ENCODE results near the gene SPOP. TPM values are rescaled to one million over a fixed set of nuclear protein-coding genes. Genes with fewer than 3 reads are reported as not detected.
A peak's percentile ranks its signal among the peaks of the same experiment; 100 is the strongest.

The SPOP gene
- total RNA-seq, 1 donor from 2014 or later: 77.8 TPM

DNA sequence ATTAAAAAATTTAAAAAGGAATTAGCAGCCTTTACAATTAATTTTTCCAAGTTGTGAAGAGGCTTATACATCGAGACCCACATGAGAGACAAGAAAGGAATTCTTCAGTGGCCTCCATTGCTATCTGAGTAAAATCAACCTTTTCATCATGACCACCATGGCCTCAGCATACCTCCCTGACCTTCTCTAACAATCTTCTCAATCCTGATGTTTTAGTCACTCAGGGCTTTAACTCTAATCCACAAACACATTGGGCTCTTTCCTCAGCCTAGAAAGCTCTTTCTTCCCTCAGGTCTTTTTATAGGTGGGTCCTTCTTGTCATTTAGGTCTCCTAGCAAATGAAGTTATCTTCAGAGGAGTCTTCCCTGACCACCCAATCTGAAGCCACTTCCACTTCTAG, 46.4 kb downstream of the SPOP start:
- intact Hi-C loops (cut with micrococcal nuclease): no loop called here
- ATAC-seq (no peak), DNase-seq (no peak)

DNA sequence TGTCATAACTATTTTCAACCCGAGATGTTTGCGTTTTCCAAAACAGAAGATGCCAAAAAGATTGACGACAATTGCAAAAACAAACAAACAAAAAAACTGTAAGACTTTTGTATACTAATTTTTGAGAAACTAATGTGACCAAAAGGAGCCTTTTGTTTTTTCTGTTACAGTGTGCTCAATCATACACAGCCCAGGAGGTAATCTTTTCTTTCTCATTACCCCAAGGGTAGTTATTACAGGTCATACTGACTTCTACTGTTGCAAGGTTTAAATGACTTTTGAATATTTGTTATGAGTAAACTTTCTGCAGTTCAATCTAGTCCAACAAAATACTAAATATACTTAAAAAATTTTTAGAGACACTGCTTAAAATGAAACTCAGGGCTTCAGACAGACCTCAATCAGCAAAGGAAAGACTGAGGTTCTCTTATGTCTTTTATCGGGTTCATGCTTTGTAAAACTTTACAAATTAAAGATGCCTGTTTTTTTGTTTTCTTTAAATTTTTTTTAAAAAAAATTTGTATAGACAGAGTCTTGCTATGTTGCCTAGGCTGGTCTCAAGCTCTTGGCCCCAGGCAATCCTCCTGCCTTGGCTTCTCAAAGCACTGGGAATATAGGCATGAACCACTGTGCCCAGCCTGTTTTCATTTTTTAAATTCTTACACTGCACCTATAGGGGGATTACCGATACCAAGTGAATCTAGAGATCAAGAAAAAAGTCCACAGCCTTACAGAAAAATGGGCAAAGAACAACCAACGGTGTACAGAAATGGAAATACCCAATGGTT, 47.6 kb downstream of the SPOP start:
- ATAC-seq (no peak), DNase-seq (no peak)
- intact Hi-C loops (cut with micrococcal nuclease): no loop called here

DNA sequence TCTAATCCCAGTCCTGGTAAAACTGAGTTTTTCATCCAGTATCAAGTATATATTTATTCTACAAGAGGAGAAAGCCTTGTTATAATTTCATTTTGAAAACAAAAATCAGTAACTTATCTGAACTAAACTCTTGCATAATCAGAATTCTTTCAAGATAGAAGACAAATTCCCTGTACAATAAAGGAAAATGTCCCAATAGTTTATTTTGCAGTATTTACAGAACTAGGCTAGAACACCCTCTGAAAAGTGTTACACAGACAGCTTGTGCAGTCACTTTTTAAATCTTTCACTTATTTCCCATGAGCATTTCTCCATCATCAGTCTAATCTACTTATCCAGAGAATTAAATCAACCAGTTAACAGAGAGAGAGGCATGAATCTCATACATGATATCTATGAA, 48.5 kb downstream of the SPOP start:
- ATAC-seq: no peak
- intact Hi-C loops (cut with micrococcal nuclease): loop anchor here (5.0 kb wide), 1 partner anchor 43 kb away; no protein-coding TSS in a partner anchor
- no peak for DNase-seq

DNA sequence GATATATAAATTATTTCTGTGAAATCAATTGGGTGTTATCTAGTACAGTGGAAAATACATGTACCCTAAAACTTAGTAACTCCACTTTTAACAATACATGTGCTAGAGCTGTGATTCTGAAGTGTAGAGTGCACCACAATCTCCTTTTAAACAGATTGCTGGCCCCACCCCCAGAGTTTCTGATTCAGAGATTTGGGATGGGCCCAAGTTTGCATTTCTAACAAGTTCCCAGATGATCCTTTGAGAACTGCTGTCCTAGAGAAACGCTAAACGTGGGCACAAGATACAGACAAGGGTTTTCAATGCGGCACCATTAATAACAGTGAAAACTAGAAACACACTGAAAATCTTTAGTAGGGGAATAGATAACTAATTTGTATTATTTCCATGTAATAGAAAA, 53.0 kb downstream of the SPOP start:
- ATAC-seq (no peak), DNase-seq (no peak)
- intact Hi-C loops (cut with micrococcal nuclease): loop anchor here (5.0 kb wide), 1 partner anchor 47 kb away; no protein-coding TSS in a partner anchor

DNA sequence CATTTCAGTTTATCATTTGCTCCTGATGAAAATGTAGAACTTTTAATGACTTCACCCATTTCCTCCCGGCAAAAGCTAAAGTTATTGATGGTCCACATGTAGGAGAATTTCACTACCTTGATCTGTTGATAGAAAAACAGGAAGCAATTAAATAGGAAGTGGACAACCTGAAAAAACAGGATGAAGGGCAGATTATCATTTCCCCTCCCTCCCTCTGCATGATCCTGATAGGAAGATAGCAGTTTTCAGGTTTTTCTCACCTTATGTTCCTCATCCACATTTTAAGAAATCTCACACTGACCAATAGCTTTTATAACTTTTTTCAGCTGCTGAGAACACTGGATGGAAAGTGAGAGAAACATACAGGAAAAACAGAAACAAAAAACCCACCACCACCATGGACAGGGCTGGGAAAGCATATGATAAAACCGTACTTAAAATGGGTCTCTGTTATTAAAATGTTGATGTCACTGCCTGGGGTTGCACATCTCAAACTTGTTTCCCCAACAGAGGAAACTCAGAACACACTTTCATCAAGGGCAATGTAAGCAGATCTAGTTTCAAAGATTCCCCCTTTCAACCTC, 55.9 kb downstream of the SPOP start:
- DNase-seq: no peak
- no peak for ATAC-seq
- intact Hi-C loops (cut with micrococcal nuclease): no loop called here

DNA sequence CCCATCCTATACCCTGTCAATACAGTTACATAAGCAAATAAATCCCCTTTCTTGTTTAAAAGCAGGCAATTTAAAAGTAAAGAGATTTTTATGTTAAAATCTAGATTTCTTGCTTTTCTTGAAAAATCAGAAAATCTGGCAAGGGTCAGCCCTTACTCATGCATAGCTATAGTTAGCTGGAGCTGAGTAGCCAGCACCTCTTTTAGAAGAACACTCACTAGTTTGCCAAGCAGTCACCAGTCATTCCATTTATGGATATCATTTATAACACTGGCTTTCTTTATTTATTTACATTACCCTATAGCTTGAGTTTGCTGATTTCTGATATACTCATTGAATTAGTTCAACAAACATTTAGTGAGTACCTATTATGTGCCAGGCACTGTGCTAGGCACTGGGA, 56.5 kb downstream of the SPOP start:
- DNase-seq (no peak), ATAC-seq (no peak)
- intact Hi-C loops (cut with micrococcal nuclease): no loop called here

DNA sequence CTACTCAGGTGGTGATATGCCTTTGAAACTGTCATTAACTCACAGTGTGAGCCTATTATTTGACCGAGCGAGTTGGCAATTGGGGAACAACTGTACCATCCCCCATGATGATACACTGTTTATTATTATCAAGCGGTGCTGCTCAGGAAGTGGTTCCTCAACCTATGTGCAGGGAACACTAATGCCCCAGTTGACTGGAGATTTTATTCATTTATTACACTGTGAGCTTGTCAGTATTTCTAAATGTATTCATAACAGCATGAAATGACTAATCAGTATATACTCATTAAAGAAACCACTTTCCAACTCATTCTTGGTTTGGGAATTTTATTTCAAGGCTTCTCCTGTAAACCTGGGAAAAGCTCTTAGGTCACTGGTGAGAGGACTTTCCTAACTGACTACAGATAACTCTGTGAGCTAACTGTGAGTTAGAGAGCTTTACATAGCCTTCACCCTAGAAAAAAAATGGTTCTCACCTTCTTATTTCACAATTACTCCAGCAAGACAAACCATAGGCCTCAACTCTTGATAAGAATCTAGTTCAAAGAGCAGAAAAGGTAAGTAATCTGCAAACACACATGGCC, 59.8 kb downstream of the SPOP start:
- no peak for ATAC-seq
- intact Hi-C loops (cut with micrococcal nuclease): no loop called here
- no peak for DNase-seq

DNA sequence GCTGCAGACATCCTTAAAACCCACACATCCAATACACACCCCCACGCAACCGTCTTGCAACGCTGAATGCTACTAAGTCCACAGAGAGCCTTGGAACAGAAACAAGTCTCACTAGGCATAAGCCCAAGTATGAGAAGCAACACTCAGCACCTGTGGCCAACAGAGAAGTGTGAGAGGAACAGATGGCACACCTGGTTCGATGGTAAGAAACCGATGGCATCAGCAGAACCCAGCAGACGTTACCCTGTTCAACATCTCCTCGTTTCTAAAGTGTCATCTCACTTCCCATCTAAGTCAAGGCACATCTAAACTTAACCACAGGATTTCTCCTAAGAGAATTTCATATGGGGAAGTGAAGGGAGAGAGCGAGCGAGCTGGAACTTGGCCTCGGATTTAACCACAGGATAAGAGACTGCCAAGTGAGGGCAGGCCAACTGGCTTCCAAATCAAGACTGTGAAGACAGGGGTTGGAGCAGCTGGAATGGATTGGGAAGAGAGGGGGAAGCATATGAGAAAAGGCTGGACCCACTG, 61.2 kb downstream of the SPOP start:
- intact Hi-C loops (cut with micrococcal nuclease): no loop called here
- ATAC-seq (peak; percentile 91), DNase-seq (peak; percentile 81)

DNA sequence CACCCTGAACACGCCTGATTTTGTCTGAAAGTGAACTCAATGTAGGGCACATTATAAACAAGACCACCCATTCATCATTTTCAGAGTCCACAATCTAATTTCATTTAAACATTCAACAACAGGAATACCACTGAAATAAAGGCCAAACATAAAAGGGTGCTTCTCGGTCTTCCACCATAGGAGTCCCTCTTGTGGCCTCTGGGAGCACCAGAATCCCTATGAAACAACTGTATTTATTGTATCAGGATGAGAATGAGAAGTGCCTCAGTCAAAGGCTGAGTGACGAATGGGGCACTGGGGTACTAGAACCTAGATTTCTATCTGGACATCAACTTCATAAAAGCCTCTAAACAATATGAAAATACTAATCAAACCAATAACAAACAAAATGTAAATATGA, 61.8 kb downstream of the SPOP start:
- peak; percentile 17 for ATAC-seq
- intact Hi-C loops (cut with micrococcal nuclease): no loop called here
- DNase-seq: no peak

DNA sequence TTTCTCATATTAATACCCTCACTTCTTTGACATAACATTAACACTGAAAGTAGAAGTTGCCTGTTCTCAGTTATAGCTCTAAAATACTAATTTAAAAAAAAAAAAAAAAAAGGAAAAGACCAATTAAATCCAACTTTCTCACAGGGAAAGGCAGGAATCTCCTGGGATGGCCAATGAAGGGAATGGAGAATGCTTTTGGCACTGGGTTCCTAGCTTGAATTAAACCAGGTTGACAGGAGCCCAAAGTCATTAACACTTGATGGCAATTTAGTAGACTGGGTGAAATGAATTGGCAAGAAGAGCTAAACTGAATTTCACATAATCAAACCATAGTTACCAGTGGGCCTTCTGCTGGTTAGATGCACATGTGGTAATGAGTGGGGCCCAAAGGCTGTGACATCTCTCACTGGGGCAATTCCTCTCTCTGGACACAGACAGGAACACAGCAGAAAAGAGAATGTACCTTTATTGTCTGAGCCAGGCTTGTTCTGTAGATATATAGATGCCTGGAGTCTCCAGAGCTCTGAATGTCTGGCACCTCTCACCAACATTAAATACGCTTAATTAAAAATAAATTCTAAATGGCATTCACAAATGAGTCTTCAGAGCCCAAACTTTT, 64.6 kb downstream of the SPOP start:
- no peak for DNase-seq
- intact Hi-C loops (cut with micrococcal nuclease): no loop called here
- no peak for ATAC-seq

DNA sequence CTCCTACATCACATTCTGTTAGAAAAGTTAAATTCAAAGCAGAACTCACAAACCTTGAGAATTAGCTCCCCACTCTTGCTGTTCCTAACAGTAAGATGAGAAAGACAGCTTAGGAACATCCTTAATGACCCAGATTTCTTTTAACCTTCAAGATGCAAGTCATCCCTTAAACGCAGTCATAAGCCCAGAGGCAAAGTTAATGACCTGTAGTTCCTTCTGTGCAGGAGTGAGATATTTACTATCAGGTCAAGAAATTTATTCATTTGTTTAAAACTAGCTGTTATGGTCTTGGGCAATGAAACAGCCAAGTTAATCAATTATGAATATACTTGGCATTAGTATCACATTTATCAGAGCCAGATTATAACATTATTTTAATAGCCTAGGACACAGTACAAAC, 65.2 kb downstream of the SPOP start:
- intact Hi-C loops (cut with micrococcal nuclease): no loop called here
- ATAC-seq (no peak), DNase-seq (no peak)

DNA sequence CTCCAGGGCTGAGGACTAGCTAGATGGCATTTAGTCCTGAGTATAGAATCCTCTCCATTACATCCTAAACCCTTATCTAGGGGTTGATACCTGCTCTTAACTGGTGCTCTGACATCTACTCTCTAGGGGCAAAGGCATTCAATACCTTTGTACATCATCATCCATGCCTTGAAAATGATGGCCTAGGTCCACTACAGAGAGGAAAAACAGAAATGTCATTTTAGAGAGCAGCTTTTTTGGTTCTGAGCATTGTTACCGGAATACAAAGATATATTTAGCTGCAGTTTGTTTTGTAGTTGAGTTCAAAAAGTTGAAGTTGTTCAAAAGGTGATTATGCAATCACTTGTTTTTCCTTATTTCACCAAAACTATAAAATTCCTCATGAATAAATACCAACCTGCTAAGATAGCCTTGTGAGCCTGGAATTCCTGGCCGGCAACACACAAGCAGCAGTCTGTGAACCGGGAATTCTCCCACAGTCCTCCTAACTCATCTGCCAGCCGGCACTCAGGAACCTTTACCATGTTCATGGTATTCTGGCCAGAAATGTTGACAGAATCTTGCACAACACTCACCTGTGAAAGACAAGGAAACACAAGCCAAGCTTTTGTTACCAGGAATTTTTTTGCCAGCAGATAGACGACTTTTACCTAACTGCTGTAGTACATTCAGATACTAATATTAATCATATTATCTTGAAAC, 66.9 kb downstream of the SPOP start:
- ATAC-seq: peak; percentile 25
- intact Hi-C loops (cut with micrococcal nuclease): no loop called here
- no peak for DNase-seq

DNA sequence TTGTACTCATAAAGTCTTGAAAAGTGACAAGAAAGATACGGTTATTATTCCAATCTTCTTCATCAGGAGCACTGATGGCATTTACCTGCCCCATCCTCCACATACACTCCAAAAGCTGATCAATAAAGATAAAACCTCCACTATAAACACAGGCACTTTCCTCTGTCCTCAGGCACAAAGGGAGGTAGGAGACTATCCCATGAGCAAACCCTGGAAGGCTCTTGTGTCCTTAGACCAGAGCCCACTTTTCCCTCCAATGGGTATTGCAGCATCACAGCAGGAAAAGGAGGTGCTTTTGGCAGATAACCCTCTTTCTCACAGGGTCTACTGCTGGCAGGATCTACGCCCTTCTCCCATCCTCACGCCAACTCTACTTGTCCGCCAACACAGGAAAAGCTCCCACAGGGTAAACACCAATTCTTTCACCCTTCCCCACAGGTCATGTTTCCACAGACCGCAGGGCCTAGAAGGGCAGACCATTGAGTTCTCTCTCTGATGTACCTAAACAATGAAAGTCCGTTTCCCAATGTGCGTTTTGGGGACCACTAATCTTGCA, 73.5 kb downstream of the SPOP start:
- DNase-seq: no peak
- intact Hi-C loops (cut with micrococcal nuclease): no loop called here
- no peak for ATAC-seq

DNA sequence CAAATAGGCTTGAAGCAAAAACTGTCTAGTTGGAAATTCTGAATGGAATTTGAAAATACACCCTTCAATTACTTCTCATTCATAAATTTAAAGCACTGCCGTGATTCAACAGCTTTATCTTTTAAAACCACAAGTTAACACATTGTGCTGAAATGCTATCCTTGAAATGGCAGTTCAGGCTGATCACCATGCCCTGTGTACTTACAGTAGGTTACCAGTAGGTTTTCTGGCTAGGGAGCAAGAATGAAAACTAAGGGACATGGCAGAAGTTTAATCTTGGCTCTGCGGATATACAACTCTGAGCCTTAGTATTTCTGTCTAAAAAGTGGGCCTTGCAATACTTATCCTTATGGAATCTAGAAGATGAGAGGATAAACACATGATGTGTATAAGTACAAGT, 74.2 kb downstream of the SPOP start:
- DNase-seq (no peak), ATAC-seq (peak; percentile 25)
- intact Hi-C loops (cut with micrococcal nuclease): no loop called here

DNA sequence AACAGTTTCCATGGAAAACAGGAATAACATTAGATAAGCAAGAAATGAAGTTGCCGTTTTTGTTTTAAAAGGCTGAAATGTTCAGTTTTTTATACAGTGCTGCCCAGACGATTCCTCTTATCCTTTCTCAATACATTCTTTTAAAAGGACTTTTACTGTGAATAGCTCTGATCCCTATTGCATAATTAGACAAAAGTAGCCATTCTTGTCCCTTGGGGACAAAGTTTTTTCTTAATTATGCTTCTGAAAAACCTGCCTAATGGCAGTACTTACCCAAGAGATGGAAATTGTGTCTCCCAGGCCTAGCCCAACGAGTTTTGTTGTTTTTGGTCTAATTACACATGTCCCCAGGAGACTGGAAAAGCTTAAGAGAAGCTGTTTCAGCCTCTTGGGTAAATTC, 74.7 kb downstream of the SPOP start:
- peak; percentile 55 for ATAC-seq
- intact Hi-C loops (cut with micrococcal nuclease): no loop called here

DNA sequence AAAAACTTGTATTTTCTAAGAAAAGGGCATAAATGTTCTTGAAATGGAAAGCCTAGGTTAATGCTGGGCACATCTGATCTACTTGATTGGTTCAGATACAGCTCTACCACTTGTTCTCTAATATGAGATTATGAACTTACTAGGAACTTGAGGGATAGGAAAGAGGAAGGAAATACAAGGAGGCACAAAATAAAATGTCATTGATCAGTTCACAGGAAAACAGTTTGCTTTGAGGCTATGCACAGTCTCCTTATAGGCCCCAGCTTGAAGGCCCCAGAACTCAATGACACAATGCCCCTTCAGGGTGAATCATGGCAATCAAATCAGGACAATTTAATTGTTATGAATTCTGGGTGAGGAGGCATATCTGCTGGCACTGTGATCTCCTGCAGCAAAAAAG, 75.1 kb downstream of the SPOP start:
- DNase-seq: no peak
- ATAC-seq: no peak
- intact Hi-C loops (cut with micrococcal nuclease): no loop called here

More for the DNA sequence above, 74.7 kb downstream of the SPOP start:
- DNase-seq: no peak

DNA sequence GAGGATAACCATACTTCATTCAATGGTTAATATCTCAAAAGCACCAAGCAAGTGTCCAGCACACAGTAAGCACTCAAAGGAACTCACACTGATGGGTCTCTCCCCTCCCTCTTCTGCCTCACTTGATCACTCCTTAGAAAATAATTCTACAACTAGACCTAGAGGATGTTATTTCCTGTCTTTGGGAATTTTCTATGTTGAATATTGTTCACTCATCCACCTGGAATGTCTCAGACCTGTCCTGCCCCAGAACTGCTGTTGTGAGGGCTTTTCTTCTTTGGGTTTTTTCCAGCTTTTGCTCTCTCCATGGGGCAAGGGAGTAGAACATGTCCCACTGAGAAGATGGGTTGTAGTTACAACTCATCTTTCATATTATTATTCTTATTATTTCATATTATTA, 76.9 kb downstream of the SPOP start:
- ATAC-seq: no peak
- no peak for DNase-seq
- intact Hi-C loops (cut with micrococcal nuclease): no loop called here

DNA sequence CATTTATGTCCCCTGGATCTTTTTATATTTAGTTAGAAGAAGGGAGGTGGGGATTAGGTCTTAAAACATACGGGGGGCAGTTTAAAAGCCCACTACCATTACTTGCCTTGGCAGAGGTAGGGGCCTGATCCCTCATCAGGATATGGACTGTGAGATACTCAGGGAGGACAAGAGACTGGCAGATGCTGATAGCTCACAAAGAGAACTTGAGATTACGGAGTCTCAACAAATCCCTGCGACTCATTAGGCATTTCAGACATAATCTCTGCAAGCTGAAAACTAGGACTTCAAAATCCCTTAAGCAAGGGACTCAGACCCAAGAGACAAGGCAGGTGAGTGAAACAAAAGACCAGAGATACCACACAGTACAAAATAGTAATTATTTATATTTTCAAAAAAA, 79.0 kb downstream of the SPOP start:
- intact Hi-C loops (cut with micrococcal nuclease): no loop called here
- no peak for ATAC-seq
- DNase-seq: no peak

DNA sequence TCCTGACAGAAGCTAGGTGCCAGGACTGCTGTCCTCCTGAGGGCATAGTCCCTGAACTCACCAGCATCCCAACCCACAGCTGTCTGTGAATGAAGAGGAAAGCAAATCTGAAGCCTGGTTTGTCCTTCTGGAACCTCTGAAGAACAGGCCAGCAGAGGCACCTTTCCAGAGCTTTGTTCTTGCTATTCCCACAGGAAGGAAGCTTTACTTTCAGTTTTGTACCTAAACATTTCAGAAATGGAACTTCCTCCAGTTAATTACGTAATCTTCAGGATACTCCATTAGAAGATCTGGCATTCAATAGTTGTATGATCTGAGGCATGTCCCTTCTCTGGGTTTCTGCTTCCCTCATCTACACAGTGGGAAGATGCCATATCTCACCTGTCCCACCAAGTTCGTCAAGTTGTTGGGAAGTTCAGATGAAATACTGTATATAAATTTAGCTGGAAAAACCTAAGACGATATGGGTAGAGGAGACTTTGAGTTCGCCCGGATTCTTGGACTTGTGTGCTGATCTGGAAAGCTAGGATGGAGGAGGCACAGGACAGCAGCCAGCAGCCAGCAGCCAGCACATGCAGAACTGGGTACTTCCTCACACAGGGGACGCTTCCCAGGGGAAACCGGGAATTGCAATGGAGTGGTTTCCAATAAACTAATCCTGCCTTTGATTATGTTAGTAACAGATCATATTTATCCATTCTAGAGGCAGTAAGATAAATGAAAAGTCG, 79.8 kb downstream of the SPOP start:
- ATAC-seq: no peak
- no peak for DNase-seq
- intact Hi-C loops (cut with micrococcal nuclease): no loop called here
